Measurements from ENCODE around the gene FBLL1. TPM values are rescaled to one million over a fixed set of nuclear protein-coding genes. Genes with fewer than 3 reads are reported as not detected.

The FBLL1 gene
- polyA plus RNA-seq (0.06 TPM in 1 of 3 replicates, not detected in the others), polyA minus RNA-seq (0.26 TPM in 1 of 3 replicates, not detected in the others)
- polyA plus RNA-seq (2011; ENCODE audit: low read depth): not detected
- 0.06 TPM in 1 of 2 replicates, not detected in the other for polyA plus RNA-seq (2011; cell fraction: cytosol; rRNA removed)
- 0.20 and 0.28 TPM in 2 replicates for polyA plus RNA-seq (2011; cell fraction: nucleus; rRNA removed)
- polyA plus RNA-seq (2012; ENCODE audit: low replicate concordance): not detected in 2 replicates
- polyA minus RNA-seq (2011; cell fraction: cytosol; rRNA and poly(A)+ RNA removed): not detected
- polyA minus RNA-seq (2011; cell fraction: nucleus; rRNA and poly(A)+ RNA removed): 1.1 and 1.2 TPM in 2 replicates

DNA sequence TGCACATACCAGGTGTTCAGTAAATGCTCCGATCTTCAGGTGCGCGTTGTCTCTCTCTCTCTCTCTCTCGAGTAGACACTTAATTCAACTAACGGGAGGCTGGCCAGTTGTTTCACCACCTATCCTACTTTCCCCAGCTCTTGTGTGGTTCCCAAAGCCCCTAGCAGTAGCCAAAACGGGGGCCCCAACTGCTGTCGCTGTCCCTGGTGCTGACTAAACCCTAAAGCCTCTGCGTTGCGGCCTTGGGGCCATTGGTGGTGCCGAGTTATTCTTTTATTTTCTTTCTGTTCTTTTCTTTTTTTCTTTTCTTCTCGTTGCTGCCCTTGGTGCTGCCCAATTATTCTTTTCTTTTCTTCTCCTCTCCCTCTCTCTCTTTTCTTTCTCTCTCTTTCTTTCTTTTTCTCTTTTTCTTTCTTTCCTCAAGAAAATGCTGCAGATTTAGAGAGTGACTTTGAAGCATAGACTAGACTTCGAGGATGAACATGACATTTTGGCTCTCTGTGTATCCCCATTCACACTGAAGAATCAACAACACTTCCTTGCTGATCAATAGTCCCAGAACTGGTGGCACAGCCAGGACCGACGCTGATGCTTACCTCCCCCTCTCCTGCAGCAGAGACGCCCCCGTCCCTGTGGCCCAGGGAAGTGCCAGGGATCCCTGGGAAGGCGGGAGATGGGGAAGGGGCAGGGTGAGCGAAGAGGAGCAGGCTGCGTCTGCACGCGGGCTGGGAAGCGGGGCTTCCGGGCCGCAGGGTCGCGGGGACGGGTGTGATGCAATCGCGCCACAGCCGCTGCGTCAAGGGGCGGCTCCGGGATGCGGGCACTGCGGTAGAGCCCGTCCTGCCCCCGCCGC is at the start of gene FBLL1:
TSS of gene FBLL1 (plus strand) at position 785 of the 853 bp plus-strand sequence. CDS start 200 bp downstream, outside the sequence.
- dilution Hi-C loops (cut with MboI; ENCODE audit: extremely low pct_ligation_motif_present, low sequenced_read_pairs): no loop called here
- peak; percentile 96 for TF ChIP-seq EZH2 (IDR thresholded peaks at IDR 0.05; ENCODE audit: low read length)
- TF ChIP-seq, protein P1, sequence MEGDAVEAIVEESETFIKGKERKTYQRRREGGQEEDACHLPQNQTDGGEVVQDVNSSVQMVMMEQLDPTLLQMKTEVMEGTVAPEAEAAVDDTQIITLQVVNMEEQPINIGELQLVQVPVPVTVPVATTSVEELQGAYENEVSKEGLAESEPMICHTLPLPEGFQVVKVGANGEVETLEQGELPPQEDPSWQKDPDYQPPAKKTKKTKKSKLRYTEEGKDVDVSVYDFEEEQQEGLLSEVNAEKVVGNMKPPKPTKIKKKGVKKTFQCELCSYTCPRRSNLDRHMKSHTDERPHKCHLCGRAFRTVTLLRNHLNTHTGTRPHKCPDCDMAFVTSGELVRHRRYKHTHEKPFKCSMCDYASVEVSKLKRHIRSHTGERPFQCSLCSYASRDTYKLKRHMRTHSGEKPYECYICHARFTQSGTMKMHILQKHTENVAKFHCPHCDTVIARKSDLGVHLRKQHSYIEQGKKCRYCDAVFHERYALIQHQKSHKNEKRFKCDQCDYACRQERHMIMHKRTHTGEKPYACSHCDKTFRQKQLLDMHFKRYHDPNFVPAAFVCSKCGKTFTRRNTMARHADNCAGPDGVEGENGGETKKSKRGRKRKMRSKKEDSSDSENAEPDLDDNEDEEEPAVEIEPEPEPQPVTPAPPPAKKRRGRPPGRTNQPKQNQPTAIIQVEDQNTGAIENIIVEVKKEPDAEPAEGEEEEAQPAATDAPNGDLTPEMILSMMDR (optimal IDR thresholded peaks at IDR 0.05 in 1 of 3, IDR thresholded peaks at IDR 0.05 in 1 of 3, conservative IDR thresholded peaks at IDR 0.05 in 1 of 3; ENCODE audit: extremely low read depth in 1 of 3, insufficient read depth in 2 of 3, low read length in 3 of 3): no peak
- no peak within 1 kb of the TSS for H3K27ac ChIP-seq (ENCODE audit: control insufficient read depth, insufficient read depth, low read length)
- H3K9me3 ChIP-seq (ENCODE audit: control insufficient read depth, low read depth, low read length): peaks cover 2% of the 10 kb centered on the region
- H3K4me1 ChIP-seq (ENCODE audit: control insufficient read depth, extremely low read depth, insufficient read depth, low read length): no peaks in the 10 kb centered on the region
- peak within 1 kb of the TSS; percentile 42 for H3K4me2 ChIP-seq (ENCODE audit: control insufficient read depth, extremely low read depth, insufficient read depth, low read depth, low read length)
- peaks cover 34% of the 10 kb centered on the region for H3K27me3 ChIP-seq (ENCODE audit: control insufficient read depth, extremely low read depth, insufficient read depth, low read length)
- H3K9ac ChIP-seq (ENCODE audit: control insufficient read depth, extremely low read depth, insufficient read depth, low read length): no peak within 1 kb of the TSS
- peak within 1 kb of the TSS in 1 of 3 experiments; percentile 30 for H3K4me3 ChIP-seq (ENCODE audit: control insufficient read depth in 2 of 3, extremely low read depth in 1 of 3, insufficient read depth in 2 of 3, low read depth in 1 of 3, low read length in 3 of 3)
- H3K36me3 ChIP-seq (ENCODE audit: control insufficient read depth in 2 of 2, extremely low read depth in 1 of 2, insufficient read depth in 2 of 2, low read length in 2 of 2): peaks cover 0 to 2% of the 10 kb centered on the region in 2 experiments
- no peaks in the 10 kb centered on the region for H3K79me2 ChIP-seq (ENCODE audit: control insufficient read depth, insufficient read depth, low read length)
- no peak for DNase-seq (ENCODE audit: low read depth, low spot score)
- H4K20me1 ChIP-seq (ENCODE audit: control insufficient read depth, extremely low read depth, insufficient read depth, low read length): no peaks in the 10 kb centered on the region
- no peak within 1 kb of the TSS for H2AFZ ChIP-seq (ENCODE audit: control insufficient read depth, low read length)
- no peak for FAIRE-seq
- no peaks in the 10 kb centered on the region for H3K9me1 ChIP-seq (ENCODE audit: control insufficient read depth, extremely low read depth, insufficient read depth, low read length)

DNA sequence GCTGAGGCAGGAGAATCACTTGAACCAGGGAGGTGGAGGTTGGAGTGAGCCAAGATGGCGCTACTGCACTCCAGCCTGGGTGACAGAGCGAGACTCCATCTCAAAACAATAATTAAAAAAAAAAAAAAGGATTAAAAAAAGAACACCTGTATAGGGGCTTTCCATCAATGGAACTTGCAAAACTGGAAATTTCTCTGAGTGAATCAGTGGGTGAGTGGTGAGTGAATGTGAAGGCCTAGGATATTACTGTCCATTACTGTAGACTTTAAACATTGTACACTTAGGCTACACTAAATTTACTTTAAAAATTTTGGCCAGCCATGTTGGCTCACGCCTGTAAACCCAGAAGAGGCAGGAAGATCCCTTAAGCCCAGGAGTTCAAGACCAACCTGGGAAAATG is 48.5 kb upstream of the FBLL1 start:
- Histone ChIP-seq H3K79me2 (ENCODE audit: control insufficient read depth, insufficient read depth, low read length) (no peaks in the 10 kb centered on the region), H3K27ac (ENCODE audit: control insufficient read depth, insufficient read depth, low read length) (no peak overlapping the region), H3K9ac (ENCODE audit: control insufficient read depth, extremely low read depth, insufficient read depth, low read length) (no peak overlapping the region), H3K9me1 (ENCODE audit: control insufficient read depth, extremely low read depth, insufficient read depth, low read length) (peaks cover 4% of the 10 kb centered on the region), H3K4me3 (ENCODE audit: control insufficient read depth in 2 of 3, extremely low read depth in 1 of 3, insufficient read depth in 2 of 3, low read depth in 1 of 3, low read length in 3 of 3) (no peak overlapping the region), H3K4me1 (ENCODE audit: control insufficient read depth, extremely low read depth, insufficient read depth, low read length) (peaks cover 6% of the 10 kb centered on the region), H3K36me3 (ENCODE audit: control insufficient read depth in 2 of 2, extremely low read depth in 1 of 2, insufficient read depth in 2 of 2, low read length in 2 of 2) (no peaks in the 10 kb centered on the region), H3K4me2 (ENCODE audit: control insufficient read depth, extremely low read depth, insufficient read depth, low read depth, low read length) (no peak overlapping the region), H3K9me3 (ENCODE audit: control insufficient read depth, low read depth, low read length) (no peaks in the 10 kb centered on the region), H4K20me1 (ENCODE audit: control insufficient read depth, extremely low read depth, insufficient read depth, low read length) (no peaks in the 10 kb centered on the region), H2AFZ (ENCODE audit: control insufficient read depth, low read length) (no peak overlapping the region), H3K27me3 (ENCODE audit: control insufficient read depth, extremely low read depth, insufficient read depth, low read length) (no peaks in the 10 kb centered on the region)
- FAIRE-seq: no peak
- dilution Hi-C loops (cut with MboI; ENCODE audit: extremely low pct_ligation_motif_present, low sequenced_read_pairs): no loop called here
- TF ChIP-seq EZH2 (IDR thresholded peaks at IDR 0.05; ENCODE audit: low read length): no peak
- TF ChIP-seq, protein P1 (optimal IDR thresholded peaks at IDR 0.05 in 1 of 3, IDR thresholded peaks at IDR 0.05 in 1 of 3, conservative IDR thresholded peaks at IDR 0.05 in 1 of 3; ENCODE audit: extremely low read depth in 1 of 3, insufficient read depth in 2 of 3, low read length in 3 of 3): no peak
- no peak for DNase-seq (ENCODE audit: low read depth, low spot score)

Data from keratinocyte (primary cell).